GM21381 (cell line): ENCODE results near the gene ZGPAT.
"Not testable (repeated sequence)": the region's sequence is repeated elsewhere in the genome, so short reads cannot be mapped to it uniquely, and the experiment has no call there.

Experiments
- ATAC-seq: cut with Tn5 transposase; IDR thresholded peaks from one replicate; pipeline ENCODE4 v1.9.1; 2021; ENCODE audit warnings: mild to moderate bottlenecking, moderate library complexity; ENCODE audit not compliant: unreplicated experiment

Gene ZGPAT

DNA sequence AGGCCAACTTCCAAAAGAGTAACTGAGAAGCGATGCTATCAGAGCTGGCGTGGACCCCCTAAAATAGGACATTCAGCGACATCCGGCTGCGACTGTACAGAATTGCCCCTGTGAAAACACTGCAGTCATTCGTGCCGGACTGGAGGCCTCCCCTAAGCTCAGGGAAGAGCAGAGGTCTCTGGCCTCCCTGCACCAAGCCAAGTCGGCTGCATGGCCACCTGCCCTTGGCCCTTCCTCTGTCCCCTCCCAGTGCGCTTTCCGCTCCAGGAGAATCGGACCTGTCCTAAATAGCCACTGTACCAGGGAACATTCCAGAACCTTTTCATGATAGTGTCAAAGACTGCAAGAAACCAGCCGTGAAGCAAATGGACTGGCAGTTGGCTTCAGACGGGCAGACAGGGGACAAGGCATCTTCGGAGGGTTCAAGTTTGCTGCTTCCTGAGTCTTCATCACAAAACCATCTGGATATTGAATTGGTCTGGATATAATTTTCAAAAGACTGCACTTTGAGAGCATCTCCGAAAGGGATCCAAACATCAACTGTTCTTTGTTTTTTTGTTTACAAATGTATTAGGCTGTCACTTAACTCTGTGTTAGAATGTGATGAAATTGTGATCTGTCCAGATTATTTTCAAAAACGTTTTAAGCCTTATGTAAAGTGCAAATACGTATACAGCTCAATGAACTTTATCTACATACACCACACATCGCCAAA is 48.3 kb downstream of the ZGPAT start:
- ATAC-seq: no peak

DNA sequence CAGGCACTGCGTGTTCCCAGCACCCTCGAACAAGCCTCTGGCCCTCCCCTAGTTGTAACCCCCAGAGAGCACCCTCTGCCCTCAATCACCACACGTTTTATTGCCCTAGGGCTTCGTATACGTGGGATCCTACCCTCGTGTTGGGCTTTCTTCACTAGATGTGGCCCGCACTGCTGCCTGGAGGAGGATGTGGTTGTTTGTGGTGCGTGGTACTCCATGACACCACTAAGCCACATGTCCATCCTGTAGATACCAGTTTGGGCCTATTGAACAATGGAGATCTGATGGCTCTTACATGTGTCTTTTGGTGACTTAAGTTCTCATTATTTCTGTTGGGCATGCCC is 48.8 kb downstream of the ZGPAT start:
- ATAC-seq: no peak

DNA sequence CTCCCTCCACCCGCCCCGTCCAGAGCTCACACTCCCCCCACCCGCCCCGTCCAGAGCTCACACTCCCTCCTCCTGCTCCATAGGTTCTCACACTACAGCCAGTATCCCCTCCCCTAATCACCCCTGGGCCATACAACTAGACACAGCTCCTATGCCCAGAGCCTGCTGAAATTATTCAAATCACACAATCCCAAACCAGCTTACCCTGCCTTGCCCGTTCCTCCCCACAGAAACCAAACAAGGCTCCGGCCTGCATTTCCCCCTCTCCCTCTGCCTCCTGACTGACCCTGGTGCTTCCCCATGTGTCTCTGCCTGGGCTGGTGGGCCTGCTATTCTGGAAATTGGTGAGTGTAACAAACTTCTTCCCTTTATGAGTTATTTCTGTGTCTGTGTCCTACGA is 50.3 kb downstream of the ZGPAT start:
- ATAC-seq: no peak

- ATAC-seq: no peak
These were observed 51.6 kb downstream of the ZGPAT start for GRCh38 chr20:63759377-63759901.

- no peak for ATAC-seq
These were observed 57.4 kb downstream of the ZGPAT start for GRCh38 chr20:63765082-63765873.

DNA sequence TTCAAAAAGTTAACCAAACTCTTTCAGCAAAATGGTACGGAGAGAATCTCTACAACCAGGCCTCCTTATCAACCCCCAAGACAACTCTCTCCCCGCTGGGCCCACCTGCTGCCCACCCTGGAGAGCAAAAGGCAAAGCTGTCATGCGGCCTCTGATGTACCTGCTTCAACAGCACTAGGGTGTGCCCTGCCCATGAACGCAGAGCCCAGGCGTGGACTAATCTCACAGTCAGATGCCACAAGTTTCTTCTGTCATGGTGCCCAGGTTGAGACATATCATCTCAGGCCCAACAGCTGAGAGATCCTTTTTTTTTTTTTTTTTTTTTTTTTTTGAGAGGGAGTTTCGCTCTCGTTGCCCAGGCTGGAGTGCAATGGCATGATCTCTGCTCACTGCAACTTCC is 58.1 kb downstream of the ZGPAT start:
- no peak for ATAC-seq

- no peak for ATAC-seq
These were observed 59.0 kb downstream of the ZGPAT start for GRCh38 chr20:63766695-63767426.

- no peak for ATAC-seq
These were observed 59.6 kb downstream of the ZGPAT start for GRCh38 chr20:63767456-63767855.

DNA sequence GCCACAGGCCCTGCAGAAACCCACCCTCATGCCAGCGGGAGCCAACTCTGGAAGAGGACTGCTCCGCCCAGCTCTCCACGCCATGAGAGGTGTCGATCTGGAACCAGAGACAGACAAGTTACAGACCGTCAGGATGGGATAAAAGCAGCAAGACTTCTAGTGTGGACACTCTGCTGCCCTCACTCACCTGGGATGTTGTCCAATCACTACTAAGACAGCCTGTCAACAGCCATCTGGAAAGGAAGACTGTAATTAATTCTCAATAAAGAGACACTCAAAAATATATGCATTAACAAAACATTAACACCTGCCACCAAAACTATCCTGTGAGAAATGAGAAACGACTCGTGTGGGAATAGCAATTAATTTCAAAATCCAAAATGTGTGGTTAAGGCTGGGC is 60.0 kb downstream of the ZGPAT start:
- no peak for ATAC-seq

- ATAC-seq: no peak
These were observed 61.0 kb downstream of the ZGPAT start for GRCh38 chr20:63768591-63769515.

- no peak for ATAC-seq
These were observed 62.1 kb downstream of the ZGPAT start for GRCh38 chr20:63769891-63770474.

DNA sequence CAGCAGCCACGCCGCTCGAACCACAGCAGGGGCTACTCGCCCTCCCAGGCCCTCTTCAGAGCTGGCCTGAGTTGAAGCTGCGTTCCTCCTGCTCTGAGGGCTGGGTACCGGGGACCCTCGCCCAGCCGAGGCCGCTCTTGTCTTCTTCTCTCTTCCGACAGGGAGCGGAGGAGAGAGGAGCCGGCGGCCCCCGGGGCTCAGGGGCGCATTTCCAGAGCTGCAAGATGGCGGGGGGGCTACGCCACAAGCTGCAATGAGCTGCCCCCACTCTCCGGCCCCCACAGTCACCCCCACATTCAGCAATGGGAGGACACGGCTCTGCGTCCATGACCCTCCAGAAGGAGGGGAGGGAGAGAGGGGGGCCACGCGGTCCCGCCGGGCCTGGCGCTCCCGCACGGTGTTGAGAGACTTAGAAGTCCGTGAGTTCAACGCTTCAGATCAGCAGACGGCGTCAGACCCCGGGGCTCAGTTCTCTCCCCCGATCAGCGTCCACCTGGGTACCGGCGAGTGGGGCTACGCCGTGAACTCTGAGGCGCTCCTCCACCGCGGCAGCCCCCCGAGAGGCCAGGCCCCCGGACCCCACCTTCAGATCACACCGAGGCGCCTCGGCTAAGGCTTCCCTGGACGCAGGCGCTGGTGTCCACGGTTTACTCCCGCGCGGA is 63.3 kb downstream of the ZGPAT start:
- no peak for ATAC-seq

DNA sequence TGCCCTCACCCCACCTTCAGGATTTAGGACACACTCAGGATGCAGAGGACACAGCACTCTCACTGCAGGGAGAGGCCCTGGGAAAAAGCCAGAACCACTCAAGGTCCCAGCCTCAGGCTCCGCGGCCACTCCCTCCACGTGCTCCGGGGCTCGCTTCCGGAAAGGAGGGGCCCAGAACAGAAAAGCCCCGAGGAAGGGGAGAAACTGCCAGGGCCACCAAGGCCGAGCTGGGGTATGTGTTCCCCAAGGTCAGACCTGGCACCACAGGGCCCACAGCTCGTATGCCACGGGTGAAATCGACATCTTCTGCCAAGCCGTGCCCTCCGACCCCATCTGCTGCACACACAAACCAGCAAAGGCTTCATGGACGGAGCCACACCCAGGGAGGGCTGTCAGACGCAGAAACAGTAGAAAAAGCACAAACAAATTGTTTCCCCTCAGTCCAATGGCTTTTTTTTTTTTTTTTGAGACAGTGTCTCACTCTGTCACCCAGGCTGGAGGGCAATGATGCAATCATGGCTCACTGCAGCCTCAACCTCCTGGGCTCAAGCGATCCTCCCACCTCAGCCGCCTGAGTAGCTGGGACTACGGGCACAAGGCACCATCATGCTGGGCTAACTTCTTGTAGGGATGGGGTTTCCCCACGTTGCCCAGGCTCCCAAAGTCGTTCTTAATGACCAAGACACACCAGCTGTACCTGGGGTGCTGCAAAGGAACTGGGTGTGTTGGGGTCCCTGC is 65.1 kb downstream of the ZGPAT start:
- ATAC-seq: no peak

DNA sequence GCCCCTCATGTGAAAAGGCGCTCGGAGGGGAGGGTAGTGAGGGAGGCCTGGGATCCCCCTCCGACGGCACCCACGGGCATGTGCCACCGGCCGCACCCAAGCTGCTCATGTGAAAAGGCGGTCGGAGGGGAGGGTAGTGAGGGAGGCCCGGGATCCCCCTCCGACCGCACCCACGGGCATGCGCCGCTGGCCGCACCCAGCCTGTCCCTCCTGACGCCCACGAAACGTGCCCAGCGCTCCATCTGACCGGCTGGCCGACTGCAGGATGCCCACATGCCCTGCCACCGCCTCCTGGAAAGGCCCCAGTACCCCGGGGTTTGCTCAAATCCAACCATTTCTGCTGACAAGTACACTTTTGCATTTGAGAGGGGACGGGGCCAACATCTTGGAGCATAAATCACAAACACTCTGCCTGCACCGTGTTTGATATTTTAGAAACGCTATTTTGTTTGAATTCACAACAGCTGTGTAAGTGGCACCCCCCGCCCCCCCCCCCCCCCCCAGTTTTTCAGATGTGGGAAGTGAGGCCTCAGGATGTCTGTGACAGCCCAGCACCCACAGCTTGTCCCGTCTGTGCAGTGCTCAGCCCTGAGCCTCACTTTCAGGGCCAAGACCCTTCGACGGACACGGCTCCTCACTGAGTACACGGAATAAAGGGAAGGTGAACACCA is 65.9 kb downstream of the ZGPAT start:
- ATAC-seq: no peak

- no peak for ATAC-seq
These were observed 66.5 kb downstream of the ZGPAT start for GRCh38 chr20:63774306-63774705.

DNA sequence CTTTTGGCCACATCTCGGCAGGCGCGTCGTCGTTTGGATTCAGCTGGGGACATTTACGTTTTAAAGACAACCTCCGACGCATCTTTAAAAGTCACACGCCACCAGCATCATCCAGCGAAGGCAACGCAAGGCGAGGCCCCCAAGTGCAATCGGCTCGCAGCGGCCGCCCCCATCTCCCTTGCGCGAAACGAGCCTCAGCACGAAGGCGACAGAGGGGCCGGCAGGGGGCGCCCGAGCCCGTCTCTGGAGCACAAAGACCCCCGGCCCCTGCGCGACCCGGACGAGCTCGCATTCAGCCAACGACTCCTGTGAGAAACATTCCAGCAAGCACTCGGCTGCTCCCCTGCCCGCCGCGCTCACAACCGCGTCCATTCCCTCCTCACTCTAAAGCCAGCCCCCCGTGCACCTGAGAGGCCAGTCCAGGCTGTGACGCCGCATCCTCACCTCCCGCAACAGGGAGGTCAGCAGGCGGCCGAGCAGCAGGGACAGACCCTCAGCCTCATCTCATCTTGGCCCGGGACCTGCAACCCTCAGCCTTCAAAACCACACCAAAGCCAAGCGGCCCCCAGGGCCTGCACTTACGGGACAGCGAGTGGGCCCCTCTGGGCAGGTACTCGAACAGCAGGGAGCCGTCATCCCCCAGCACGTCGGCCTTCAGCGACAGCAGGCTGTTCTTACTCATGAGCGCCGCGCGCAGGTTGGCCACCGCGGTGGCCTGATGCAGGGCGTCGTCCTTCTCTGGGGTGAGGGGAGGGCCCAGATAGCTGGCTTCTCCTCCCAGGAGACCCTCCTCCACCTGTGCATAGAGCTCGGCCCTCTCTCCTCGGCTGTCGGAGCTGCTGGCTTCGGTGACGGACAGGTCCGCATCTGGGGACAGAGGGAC is 67.5 kb downstream of the ZGPAT start:
- ATAC-seq: no peak

DNA sequence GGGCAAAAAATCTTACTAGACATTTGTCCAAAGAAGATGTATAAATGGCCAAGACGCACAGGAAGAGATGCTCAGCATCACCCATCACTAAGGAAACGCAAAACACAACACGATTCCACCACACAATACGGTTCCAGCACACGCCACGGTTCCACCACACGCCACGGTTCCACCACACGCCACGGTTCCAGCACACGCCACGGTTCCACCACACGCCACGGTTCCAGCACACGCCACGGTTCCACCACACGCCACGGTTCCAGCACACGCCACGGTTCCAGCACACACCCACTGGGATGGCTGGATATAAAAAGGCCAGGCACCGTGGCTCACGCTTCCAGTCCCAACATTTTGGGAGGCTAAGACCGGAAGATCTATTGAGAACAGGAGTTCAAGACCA is 69.0 kb downstream of the ZGPAT start:
- ATAC-seq: not testable (repeated sequence)
